Heart left ventricle (tissue), 16 donors: Measurements from ENCODE around the gene RFTN2. TPM values are rescaled to one million over a fixed set of nuclear protein-coding genes. Genes with fewer than 3 reads are reported as not detected.
"Not testable (repeated sequence)": the region's sequence is repeated elsewhere in the genome, so short reads cannot be mapped to it uniquely, and the experiment has no call there.

ENCODE experiments used
- ATAC-seq, 4 donors: fragments of 200-7000 bp; cut with Tn5 transposase; one replicate each; pipeline ENCODE4 v1.9.1; 2020 to 2022; ENCODE audit warnings: moderate library complexity in 4 of 4, mild to moderate bottlenecking in 3 of 4, moderate number of reproducible peaks in 1 of 4
- DNase-seq, 5 donors: peaks; one replicate each; pipeline ENCODE4 v3.0.0-alpha.2; 2020
- H3K27ac ChIP-seq, 12 donors: fragments of 200-600 bp; sonication (generic) in 4 of 12; one replicate each; pipeline versions ENCODE4 v1.5.0 to v1.8.0; 2016 to 2022; ENCODE audit warnings: mild to moderate bottlenecking in 2 of 12
- H3K27me3 ChIP-seq, 9 donors: fragments of 200-600 bp; sonication (generic) in 2 of 9; one replicate each; pipeline versions ENCODE4 v1.5.1 to v1.8.0; 2016 to 2022; ENCODE audit warnings: mild to moderate bottlenecking in 3 of 9
- H3K36me3 ChIP-seq, 9 donors: fragments of 200-600 bp; sonication (generic) in 2 of 9; one replicate each; pipeline versions ENCODE4 v1.5.0 to v1.8.0; 2018 to 2022; ENCODE audit warnings: mild to moderate bottlenecking in 2 of 9
- H3K4me1 ChIP-seq, 12 donors: fragments of 200-600 bp; sonication (generic) in 4 of 12; one replicate each; pipeline versions ENCODE4 v1.5.0 to v1.8.0; 2016 to 2022; ENCODE audit warnings: mild to moderate bottlenecking in 3 of 12
- H3K4me3 ChIP-seq, 12 donors: fragments of 200-600 bp; sonication (generic) in 4 of 12; one replicate each; pipeline versions ENCODE4 v1.5.0 to v1.8.0; 2017 to 2022; ENCODE audit warnings: mild to moderate bottlenecking in 9 of 12, moderate library complexity in 4 of 12
- H3K9me3 ChIP-seq, 12 donors: fragments of 200-600 bp; sonication (generic) in 4 of 12; one replicate each; pipeline versions ENCODE4 v1.5.0 to v1.8.0; 2016 to 2022; ENCODE audit warnings: mild to moderate bottlenecking in 1 of 12
- CTCF ChIP-seq, 12 donors: fragments of 200-600 bp; sonication (generic) in 4 of 12; IDR thresholded peaks; one replicate each; pipeline versions ENCODE4 v1.5.0 to v1.8.0; 2018 to 2022; ENCODE audit warnings: antibody characterized with exemption in 12 of 12, mild to moderate bottlenecking in 5 of 12
- POLR2A ChIP-seq, 2 donors: fragments of 450-650 bp; IDR thresholded peaks; one replicate each; pipeline ENCODE4 v1.6.1; 2017; ENCODE audit warnings: antibody characterized with exemption in 2 of 2, mild to moderate bottlenecking in 2 of 2, moderate library complexity in 2 of 2
- WGBS, 4 donors: extraction: QIAGEN DNeasy Blood & Tissue Kit in 2 of 4; methylation state at CpG; one replicate each; pipeline versions ENCODE4 v1.1.5 to v1.1.7; 2013 to 2018; 5-methylcytosine and 5-hydroxymethylcytosine counted together
- intact Hi-C, 10 donors: fragments of 100-400 bp; cut with DNase I; formaldehyde crosslinking; loops; one replicate each; pipeline versions ENCODE4 v1.11.1 to v1.14.2; 2022
- polyA plus RNA-seq, 2 donors: library from polyadenylated mRNA; stranded (reverse); fragments of 200-250 nt; gene quantifications; one replicate each; pipeline ENCODE4 v1.2.3, GENCODE V29; 2013
- total RNA-seq, 9 donors: library from RNA; depleted of rRNA in 2 of 9; stranded (reverse); fragments of >200 nt in 2 of 9; fragmentation: NEBNext Ultra II Directional in 3 of 9; extraction: Animal tissue kit (Norgen Biotek cat#: 25700) in 3 of 9; gene quantifications; one replicate each; pipeline versions ENCODE4 v1.1.0 to v1.2.4, GENCODE V29; 2016 to 2023
- donor health status: ischemic (EF 13 %, LVEDD 7.1; RV severe dilation, severe dysfunction).
- donor health status: healthy with polysubstance abuse.
- donor health status: DM: no; HTN: yes; CAD: no.
- donor health status: DM: no; HTN: no; CAD: no.
- donor health status: ischemic (EF 25% LVEDD 6.9; RV normal size, moderate dysfunction).
- donor health status: ischemic (EF 25% LVEDD 5.7; RV mildly dilated, moderate dysfunction).
- donor health status: healthy.
- donor health status: DM: yes; HTN: yes; CAD: no.
- donor health status: ischemic (EF 35%, LVEDD 5.7; RV mildly dilated, moderate dysfunction).
- donor health status: nonischemic (EF 11% LVEDD 7.7; RV severe dilation, severe dysfunction).
- donor health status: DM: yes; HTN: yes; CAD: no.
- donor health status: PGD.
- donor health status: ischemic (EF 29% LVEDD 5.4; RV normal size, mild dysfunction).
- donor health status: nonischemic (EF 23%, LVEDD 6.1; RV moderate dilation, normal function).

RFTN2 gene
- total and polyA plus RNA-seq, 11 donors: 1.1 to 10.1 (median 5.0) TPM

GRCh38 chr2:197711578-197711977 is 36.2 kb upstream of the RFTN2 start:
- no peak overlapping the region for H3K27ac ChIP-seq
- no peak for TF ChIP-seq POLR2A (IDR thresholded peaks at IDR 0.05)
- no peak for TF ChIP-seq CTCF (IDR thresholded peaks at IDR 0.05)
- no peaks in the 10 kb centered on the region for H3K27me3 ChIP-seq
- H3K4me3 ChIP-seq: no peak overlapping the region
- intact Hi-C loops: loop anchor here in 1 of 10 donors (10.0 kb wide), 1 partner anchor 583 kb away; no protein-coding TSS in a partner anchor
- no peak for DNase-seq
- H3K9me3 ChIP-seq: no peaks in the 10 kb centered on the region
- H3K4me1 ChIP-seq: peaks cover 0 to 32% (median 19%) of the 10 kb centered on the region in 12 donors
- no peak for ATAC-seq
- H3K36me3 ChIP-seq: peaks cover 0 to 17% (median 5%) of the 10 kb centered on the region in 9 donors

GRCh38 chr2:197710424-197711042 is 35.1 kb upstream of the RFTN2 start:
- TF ChIP-seq CTCF (IDR thresholded peaks at IDR 0.05): no peak
- TF ChIP-seq POLR2A (IDR thresholded peaks at IDR 0.05): no peak
- Histone ChIP-seq H3K4me1 (peaks cover 0 to 41% (median 23%) of the 10 kb centered on the region in 12 donors), H3K27me3 (no peaks in the 10 kb centered on the region), H3K27ac (no peak overlapping the region), H3K4me3 (no peak overlapping the region), H3K9me3 (no peaks in the 10 kb centered on the region), H3K36me3 (peaks cover 0 to 17% (median 5%) of the 10 kb centered on the region in 9 donors)
- DNase-seq (no peak), ATAC-seq (no peak)
- intact Hi-C loops: loop anchor here in 1 of 10 donors (10.0 kb wide), 1 partner anchor 584 kb away; no protein-coding TSS in a partner anchor

- not testable (repeated sequence) for H3K27ac ChIP-seq, H3K27me3 ChIP-seq, ATAC-seq, H3K4me3 ChIP-seq, H3K9me3 ChIP-seq, DNase-seq
- intact Hi-C loops: loop anchor here (2.0 to 10.0 kb wide), 12 partner anchors 66 to 588 kb away; partner anchors contain the start of genes MOB4 (in 4 of the 10), SF3B1 (in 2 of the 10), COQ10B (in 1 of the 10) and HSPE1 (in 1 of the 10)
- Histone ChIP-seq H3K4me1 (peaks cover 0 to 45% (median 26%) of the 10 kb centered on the region in 12 donors), H3K36me3 (peaks cover 0 to 14% (median 5%) of the 10 kb centered on the region in 9 donors)
- 88 to 95% (median 92%) methylated on average over 7 of the region's 7 CpGs for WGBS, 4 donors
Measured at GRCh38 chr2:197709140-197709539, 33.8 kb upstream of the RFTN2 start.

- H3K4me3 ChIP-seq: peak overlapping the region in 2 of 12 donors; percentile 90 to 93
- TF ChIP-seq POLR2A (IDR thresholded peaks at IDR 0.05) (no peak), CTCF (IDR thresholded peaks at IDR 0.05) (no peak)
- DNase-seq (no peak), ATAC-seq (no peak)
- intact Hi-C loops: loop anchor here (2.0 to 10.0 kb wide), 12 partner anchors 66 to 589 kb away; partner anchors contain the start of genes MOB4 (in 4 of the 10), SF3B1 (in 2 of the 10), COQ10B (in 1 of the 10) and HSPE1 (in 1 of the 10)
- peaks cover 0 to 14% (median 5%) of the 10 kb centered on the region in 9 donors for H3K36me3 ChIP-seq
- no peak overlapping the region for H3K27ac ChIP-seq
- H3K4me1 ChIP-seq: peaks cover 0 to 45% (median 26%) of the 10 kb centered on the region in 12 donors
- WGBS, 4 donors: 42 to 52% (median 47%) methylated on average over 2 of the region's 2 CpGs
- H3K9me3 ChIP-seq: no peaks in the 10 kb centered on the region
- H3K27me3 ChIP-seq: no peaks in the 10 kb centered on the region
Measured at GRCh38 chr2:197708331-197708730, 32.9 kb upstream of the RFTN2 start.
